IMR-90 (cell line): ENCODE data around the gene COL1A1. TPM values are rescaled to one million over a fixed set of nuclear protein-coding genes. Genes with fewer than 3 reads are reported as not detected.

Source experiments
- ATAC-seq: fragments of 200-7000 bp; cut with Tn5 transposase; 2 replicates; pipeline ENCODE4 v1.9.1; 2020; ENCODE audit warnings: low read depth, mild to moderate bottlenecking, moderate library complexity
- BruUV-seq: library from RNA; stranded (reverse); fragments of 400-500 nt; replicated peaks from 2 replicates; lab custom pipeline; 2021; lab: Mats Ljungman, UMichigan
- CTCF ChIA-PET: fragments of 300-600 bp; formaldehyde crosslinking; extraction: SDS; loops from one replicate; lab custom pipeline; 2021; ENCODE audit warnings: antibody characterized with exemption; lab: Yijun Ruan, JAX
- POLR2A ChIA-PET: fragments of 300-600 bp; sonication (Branson Sonifier 250); formaldehyde crosslinking; loops from one replicate; lab custom pipeline; 2022; ENCODE audit warnings: antibody characterized with exemption; ENCODE audit not compliant: unreplicated experiment; lab: Charles Lee
- DNase-seq: peaks from one replicate; pipeline ENCODE4 v3.0.0; 2013
- H2AFZ ChIP-seq: replicated peaks from 2 replicates; pipeline ENCODE3; 2013; ENCODE audit warnings: low read length, mild to moderate bottlenecking; ENCODE audit not compliant: poor library complexity
- H2AK5ac ChIP-seq: 2 replicates; pipeline ENCODE4 v1.6.1; 2013; ENCODE audit warnings: low read depth, low read length, inconsistent platforms
- H2AK9ac ChIP-seq: replicated peaks from 2 replicates; pipeline ENCODE3; 2013; ENCODE audit warnings: mild to moderate bottlenecking, low read depth, low read length, moderate library complexity; ENCODE audit not compliant: poor library complexity
- H2BK120ac ChIP-seq: 2 replicates; pipeline ENCODE4 v1.6.1; 2013; ENCODE audit warnings: low read depth, low read length, inconsistent platforms
- H2BK15ac ChIP-seq: 3 replicates; pipeline ENCODE4 v1.6.1; 2013; ENCODE audit warnings: low read depth, low read length, inconsistent platforms
- H2BK20ac ChIP-seq: 2 replicates; pipeline ENCODE4 v1.6.1; 2013; ENCODE audit warnings: low read depth, mild to moderate bottlenecking, inconsistent platforms, low read length, moderate library complexity
- H2BK5ac ChIP-seq: 2 replicates; pipeline ENCODE4 v1.6.1; 2013; ENCODE audit warnings: mild to moderate bottlenecking, low read depth, low read length, inconsistent platforms; ENCODE audit not compliant: poor library complexity, severe bottlenecking
- H3K14ac ChIP-seq: replicated peaks from 2 replicates; pipeline ENCODE4 v1.6.1; 2013; ENCODE audit warnings: low read depth, low read length, inconsistent platforms
- H3K18ac ChIP-seq: 2 replicates; pipeline ENCODE4 v1.6.1; 2013; ENCODE audit warnings: low read depth, low read length, control low read depth
- H3K23ac ChIP-seq: 2 replicates; pipeline ENCODE4 v1.6.1; 2013; ENCODE audit warnings: low read depth, low read length, inconsistent platforms
- H3K27ac ChIP-seq: 2 replicates; pipeline ENCODE4 v1.5.1; 2013; ENCODE audit warnings: mild to moderate bottlenecking, control low read depth, low read length; ENCODE audit not compliant: insufficient read depth
- H3K27me3 ChIP-seq: 2 replicates; pipeline ENCODE4 v1.6.1; 2013; ENCODE audit warnings: low read length; ENCODE audit not compliant: control insufficient read depth, insufficient read depth
- H3K36me3 ChIP-seq: 2 replicates; pipeline ENCODE4 v1.6.1; 2013; ENCODE audit warnings: low read length, mixed read lengths; ENCODE audit not compliant: control insufficient read depth, insufficient read depth
- H3K4ac ChIP-seq: 2 replicates; pipeline ENCODE4 v1.6.1; 2013; ENCODE audit warnings: low read depth, low read length, inconsistent platforms
- H3K4me1 ChIP-seq: 2 replicates; pipeline ENCODE4 v1.6.1; 2013; ENCODE audit warnings: low read length, mixed read lengths; ENCODE audit not compliant: control insufficient read depth, insufficient read depth
- H3K4me2 ChIP-seq: 2 replicates; pipeline ENCODE4 v1.6.1; 2013; ENCODE audit warnings: low read depth, mild to moderate bottlenecking, control low read depth, low read length, moderate library complexity
- H3K4me3 ChIP-seq: 2 replicates; pipeline ENCODE4 v1.5.1; 2013; ENCODE audit warnings: low read depth, mild to moderate bottlenecking, control low read depth, low read length, moderate library complexity; ENCODE audit not compliant: insufficient read depth
- H3K56ac ChIP-seq: 2 replicates; pipeline ENCODE4 v1.6.1; 2013; ENCODE audit warnings: low read length, inconsistent platforms; ENCODE audit not compliant: insufficient read depth; ENCODE audit errors: extremely low read depth
- H3K79me1 ChIP-seq, 2 experiments: 2 replicates each; pipeline ENCODE4 v1.6.1; 2013; ENCODE audit warnings: low read length in 2 of 2, inconsistent platforms in 1 of 2, low read depth in 1 of 2
- H3K9ac ChIP-seq: 2 replicates; pipeline ENCODE4 v1.6.1; 2013; ENCODE audit warnings: low read depth, low read length, control low read depth
- H3K9me1 ChIP-seq: 2 replicates; pipeline ENCODE4 v1.6.1; 2013; ENCODE audit warnings: low read length, inconsistent platforms; ENCODE audit not compliant: insufficient read depth
- H3K9me3 ChIP-seq: 2 replicates; pipeline ENCODE4 v1.6.1; 2013; ENCODE audit warnings: low read length; ENCODE audit not compliant: control insufficient read depth, insufficient read depth
- H4K20me1 ChIP-seq: 2 replicates; pipeline ENCODE4 v1.6.1; 2013; ENCODE audit warnings: low read length, inconsistent platforms; ENCODE audit not compliant: insufficient read depth
- H4K5ac ChIP-seq: 2 replicates; pipeline ENCODE4 v1.6.1; 2013; ENCODE audit warnings: mild to moderate bottlenecking, low read depth, low read length, control low read depth
- H4K8ac ChIP-seq, 2 experiments: 2 replicates each; pipeline ENCODE4 v1.6.1; 2013; ENCODE audit warnings: low read depth in 2 of 2, low read length in 2 of 2, control low read depth in 1 of 2, inconsistent platforms in 1 of 2
- H4K91ac ChIP-seq: 2 replicates; pipeline ENCODE4 v1.6.1; 2013; ENCODE audit warnings: low read depth, low read length, inconsistent platforms; ENCODE audit not compliant: insufficient read depth
- CEBPB ChIP-seq: IDR thresholded peaks from 2 replicates; pipeline ENCODE4 v1.6.1; 2012; ENCODE audit warnings: low read depth, low read length, improper control_type of control experiment
- CHD1 ChIP-seq: IDR thresholded peaks from 2 replicates; pipeline ENCODE4 v1.6.1; 2012; ENCODE audit warnings: low read depth, low read length, improper control_type of control experiment
- FOS ChIP-seq: fragments of 150-350 bp; IDR thresholded peaks from 2 replicates; pipeline ENCODE4 v1.6.1; 2016; ENCODE audit warnings: low read depth, low read length
- MAFK ChIP-seq: IDR thresholded peaks from 2 replicates; pipeline ENCODE4 v1.6.1; 2012; ENCODE audit warnings: low read depth, low read length, improper control_type of control experiment
- MAZ ChIP-seq: IDR thresholded peaks from 2 replicates; pipeline ENCODE4 v1.6.1; 2012; ENCODE audit warnings: low read depth, mild to moderate bottlenecking, low read length, improper control_type of control experiment, moderate library complexity, borderline replicate concordance
- NFE2L2 ChIP-seq: fragments of 150-350 bp; IDR thresholded peaks from 2 replicates; pipeline ENCODE4 v1.6.1; 2016; ENCODE audit warnings: low read depth, mild to moderate bottlenecking, low read length
- POLR2A ChIP-seq: IDR thresholded peaks from 2 replicates; pipeline ENCODE4 v1.6.1; 2012; ENCODE audit warnings: mild to moderate bottlenecking, low read depth, low read length
- RAD21 ChIP-seq: IDR thresholded peaks from 2 replicates; pipeline ENCODE4 v1.6.1; 2012; ENCODE audit warnings: low read length, improper control_type of control experiment
- RCOR1 ChIP-seq: IDR thresholded peaks from 2 replicates; pipeline ENCODE4 v1.6.1; 2012; ENCODE audit warnings: mild to moderate bottlenecking, low read length, improper control_type of control experiment; ENCODE audit not compliant: insufficient replicate concordance
- RFX5 ChIP-seq: IDR thresholded peaks from 2 replicates; pipeline ENCODE4 v1.8.0; 2012; ENCODE audit warnings: low read depth, mild to moderate bottlenecking, low read length, moderate library complexity
- WGBS, 2 experiments: methylation state at CpG; one replicate each; pipeline versions ENCODE4 v1.1.5 to v1.1.7; 2013; ENCODE audit warnings: missing lambda C conversion rate in 2 of 2; ENCODE audit not compliant: insufficient read length in 1 of 2; ENCODE audit errors: extremely low coverage in 2 of 2; 5-methylcytosine and 5-hydroxymethylcytosine counted together
- dilution Hi-C: fragments of 300-500 bp; cut with HindIII; formaldehyde crosslinking; loops from one replicate; pipeline ENCODE4 v1.14.3; 2018; ENCODE audit warnings: low sequenced_read_pairs; ENCODE audit not compliant: unreplicated experiment
- in situ Hi-C: fragments of 300-500 bp; cut with MboI; formaldehyde crosslinking; loops from 3 replicates; pipeline ENCODE4 v1.14.3; 2019; ENCODE audit warnings: low sequenced_read_pairs, inconsistent platforms, mixed read lengths
- intact Hi-C: fragments of 100-400 bp; cut with micrococcal nuclease; formaldehyde crosslinking; loops from 2 replicates; pipeline ENCODE4 v1.10.0; 2022
- polyA plus RNA-seq, 3 experiments: library from polyadenylated mRNA; depleted of rRNA; stranded (reverse); fragments of >200 nt; gene quantifications; 2 replicates each; pipeline ENCODE4 v1.2.3, GENCODE V29; 2012; ENCODE audit warnings: low replicate concordance in 1 of 3
- total RNA-seq: library from RNA; depleted of rRNA; stranded (reverse); fragments of >200 nt; gene quantifications from 2 replicates; pipeline ENCODE4 v1.2.3, GENCODE V29; 2012
- TF ChIP-seq, protein P1 (sequence below): fragments of 150-350 bp; IDR thresholded peaks from 2 replicates; pipeline ENCODE4 v1.6.1; 2017; ENCODE audit warnings: mild to moderate bottlenecking, antibody characterized with exemption, low read length, low read depth
- TF ChIP-seq, protein P2 (sequence below): conservative IDR thresholded peaks from 2 replicates; pipeline ENCODE4 v1.5.1; 2012; ENCODE audit warnings: mild to moderate bottlenecking, low read depth, low read length, improper control_type of control experiment
- TF ChIP-seq, protein P3 (sequence below): fragments of 150-350 bp; IDR thresholded peaks from 2 replicates; pipeline ENCODE4 v1.6.1; 2016; ENCODE audit warnings: low read depth, mild to moderate bottlenecking, low read length, moderate library complexity, borderline replicate concordance

COL1A1 gene
- total and polyA plus RNA-seq, 2 of the 4 experiments (the other 2 are of a cell fraction): 2,180 to 4,350 TPM

DNA sequence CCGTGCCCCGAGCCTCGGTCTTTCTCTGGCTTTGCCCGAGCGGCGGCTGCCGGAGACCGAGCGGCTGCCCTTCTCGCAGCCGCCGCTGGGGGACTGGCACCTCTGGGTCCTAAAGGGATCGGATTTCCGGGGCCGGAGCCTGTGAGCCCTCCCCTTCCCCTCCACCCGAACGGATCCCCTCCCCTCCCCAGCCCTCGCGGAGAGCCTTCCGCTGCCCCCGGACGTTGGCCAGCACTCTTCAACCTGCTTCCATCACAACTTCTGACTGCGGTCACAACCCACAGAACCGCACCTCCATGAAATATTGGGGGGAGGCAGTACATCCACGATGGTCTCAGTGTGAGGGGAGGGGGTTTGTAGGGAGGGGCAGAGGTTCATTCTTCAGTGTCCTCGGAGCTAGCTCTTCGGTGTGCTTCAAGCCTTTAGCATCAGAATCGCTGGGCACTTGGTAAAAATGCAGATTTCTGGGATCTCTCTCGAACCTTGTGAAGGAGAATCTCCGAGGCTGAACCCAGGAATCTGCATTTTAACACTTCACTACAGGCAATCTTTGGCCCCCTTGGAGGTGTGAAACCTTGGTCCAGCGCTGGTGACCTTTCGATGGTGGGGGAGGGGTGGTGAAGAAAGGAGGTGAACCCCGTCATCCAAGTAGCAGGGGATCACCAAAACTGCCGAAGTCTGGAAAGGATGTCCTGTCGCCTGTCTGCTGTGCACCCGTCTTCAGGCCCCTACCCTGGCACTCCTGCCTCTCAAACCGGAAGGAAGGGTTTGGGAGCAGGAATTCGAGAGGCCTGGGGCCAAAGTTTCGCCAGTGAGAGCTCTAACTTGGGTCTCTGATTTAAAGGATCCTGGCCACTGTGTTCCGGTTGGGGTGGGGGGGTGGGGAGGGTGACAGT lies 50.1 kb downstream of the COL1A1 start:
- Histone ChIP-seq H4K8ac (peak overlapping the region; percentile 88 to 98), H4K5ac (peak overlapping the region; percentile 90), H3K9me1 (peaks cover 4% of the 10 kb centered on the region; the same call in 1 of the 2 replicates), H3K23ac (peak overlapping the region; percentile 97), H2AK5ac (peak overlapping the region; percentile 99), H3K4me3 (peak overlapping the region; percentile 86), H4K20me1 (peaks cover 29% of the 10 kb centered on the region), H3K56ac (peak overlapping the region; percentile 79), H3K9me3 (no peaks in the 10 kb centered on the region), H3K9ac (peak overlapping the region; percentile 92), H2AK9ac (peak overlapping the region; percentile 97), H2BK20ac (peak overlapping the region; percentile 64; the same call in 1 of the 2 replicates), H3K27me3 (no peaks in the 10 kb centered on the region), H3K4ac (peak overlapping the region; percentile 100), H2AFZ (peak overlapping the region; percentile 98), H2BK15ac (peak overlapping the region; percentile 90; the same call in 2 of the 3 replicates), H3K27ac (peak overlapping the region; percentile 97), H3K14ac (peak overlapping the region; percentile 93), H4K91ac (peak overlapping the region; percentile 97), H3K4me2 (peak overlapping the region; percentile 97), H3K36me3 (0 out of 2 replicates have a peak, but pooled peaks cover 1% of the 10 kb centered on the region), H3K18ac (peak overlapping the region; percentile 81), H2BK120ac (peak overlapping the region; percentile 89), H2BK5ac (peak overlapping the region; percentile 94), H3K4me1 (peaks cover 24% of the 10 kb centered on the region), H3K79me1 (peaks cover 0 to 49% of the 10 kb centered on the region in 2 experiments; a peak in 2 of 4 replicates)
- no TSS peak for BruUV-seq
- WGBS, 2 experiments: no CpG with 5 or more reads among the region's 40 CpGs
- ChIA-PET CTCF (interaction anchor here (0.5 to 1.2 kb wide), 4 partner anchors 10 to 211 kb away, joined by 3 to 4 read pairs (median 3); no protein-coding TSS in a partner anchor), POLR2A (interaction anchor here (0.5 to 1.0 kb wide), 4 partner anchors 22 to 116 kb away, joined by 3 to 4 read pairs (median 4); partner anchors contain the start of gene SAMD14)
- intact Hi-C loops (loop anchor here (1.0 kb wide), 1 partner anchor 36 kb away; no protein-coding TSS in a partner anchor), in situ Hi-C loops (no loop called here), dilution Hi-C loops (no loop called here)
- DNase-seq (peak; percentile 89), ATAC-seq (peak; percentile 71)
- no peak for TF ChIP-seq RAD21
- TF ChIP-seq MAFK: no peak
- TF ChIP-seq, protein P1, sequence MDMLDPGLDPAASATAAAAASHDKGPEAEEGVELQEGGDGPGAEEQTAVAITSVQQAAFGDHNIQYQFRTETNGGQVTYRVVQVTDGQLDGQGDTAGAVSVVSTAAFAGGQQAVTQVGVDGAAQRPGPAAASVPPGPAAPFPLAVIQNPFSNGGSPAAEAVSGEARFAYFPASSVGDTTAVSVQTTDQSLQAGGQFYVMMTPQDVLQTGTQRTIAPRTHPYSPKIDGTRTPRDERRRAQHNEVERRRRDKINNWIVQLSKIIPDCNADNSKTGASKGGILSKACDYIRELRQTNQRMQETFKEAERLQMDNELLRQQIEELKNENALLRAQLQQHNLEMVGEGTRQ: no peak
- TF ChIP-seq, protein P2, sequence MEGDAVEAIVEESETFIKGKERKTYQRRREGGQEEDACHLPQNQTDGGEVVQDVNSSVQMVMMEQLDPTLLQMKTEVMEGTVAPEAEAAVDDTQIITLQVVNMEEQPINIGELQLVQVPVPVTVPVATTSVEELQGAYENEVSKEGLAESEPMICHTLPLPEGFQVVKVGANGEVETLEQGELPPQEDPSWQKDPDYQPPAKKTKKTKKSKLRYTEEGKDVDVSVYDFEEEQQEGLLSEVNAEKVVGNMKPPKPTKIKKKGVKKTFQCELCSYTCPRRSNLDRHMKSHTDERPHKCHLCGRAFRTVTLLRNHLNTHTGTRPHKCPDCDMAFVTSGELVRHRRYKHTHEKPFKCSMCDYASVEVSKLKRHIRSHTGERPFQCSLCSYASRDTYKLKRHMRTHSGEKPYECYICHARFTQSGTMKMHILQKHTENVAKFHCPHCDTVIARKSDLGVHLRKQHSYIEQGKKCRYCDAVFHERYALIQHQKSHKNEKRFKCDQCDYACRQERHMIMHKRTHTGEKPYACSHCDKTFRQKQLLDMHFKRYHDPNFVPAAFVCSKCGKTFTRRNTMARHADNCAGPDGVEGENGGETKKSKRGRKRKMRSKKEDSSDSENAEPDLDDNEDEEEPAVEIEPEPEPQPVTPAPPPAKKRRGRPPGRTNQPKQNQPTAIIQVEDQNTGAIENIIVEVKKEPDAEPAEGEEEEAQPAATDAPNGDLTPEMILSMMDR: peak; percentile 75
- TF ChIP-seq CHD1: no peak
- TF ChIP-seq FOS: no peak; the same call in 1 of the 2 replicates
- TF ChIP-seq MAZ: peak; percentile 90
- 0 out of 2 replicates have a peak, but pooled peaks have one; percentile 24 for TF ChIP-seq POLR2A
- TF ChIP-seq NFE2L2: no peak
- TF ChIP-seq, protein P3, sequence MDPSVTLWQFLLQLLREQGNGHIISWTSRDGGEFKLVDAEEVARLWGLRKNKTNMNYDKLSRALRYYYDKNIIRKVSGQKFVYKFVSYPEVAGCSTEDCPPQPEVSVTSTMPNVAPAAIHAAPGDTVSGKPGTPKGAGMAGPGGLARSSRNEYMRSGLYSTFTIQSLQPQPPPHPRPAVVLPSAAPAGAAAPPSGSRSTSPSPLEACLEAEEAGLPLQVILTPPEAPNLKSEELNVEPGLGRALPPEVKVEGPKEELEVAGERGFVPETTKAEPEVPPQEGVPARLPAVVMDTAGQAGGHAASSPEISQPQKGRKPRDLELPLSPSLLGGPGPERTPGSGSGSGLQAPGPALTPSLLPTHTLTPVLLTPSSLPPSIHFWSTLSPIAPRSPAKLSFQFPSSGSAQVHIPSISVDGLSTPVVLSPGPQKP: no peak
- peak; percentile 10 for TF ChIP-seq RCOR1
- no peak for TF ChIP-seq CEBPB
- no peak for TF ChIP-seq RFX5
